Endothelial cell of coronary artery (primary cell): Measurements from ENCODE around the gene TXLNB. TPM values are rescaled to one million over a fixed set of nuclear protein-coding genes. Genes with fewer than 3 reads are reported as not detected.

Experiments used
- total RNA-seq: library from RNA; depleted of rRNA; stranded (reverse); fragments of >200 nt; gene quantifications from 2 replicates; pipeline ENCODE4 v1.2.3, GENCODE V29; 2014

Gene TXLNB
- 0.18 and 0.19 TPM in 2 replicates for total RNA-seq

DNA sequence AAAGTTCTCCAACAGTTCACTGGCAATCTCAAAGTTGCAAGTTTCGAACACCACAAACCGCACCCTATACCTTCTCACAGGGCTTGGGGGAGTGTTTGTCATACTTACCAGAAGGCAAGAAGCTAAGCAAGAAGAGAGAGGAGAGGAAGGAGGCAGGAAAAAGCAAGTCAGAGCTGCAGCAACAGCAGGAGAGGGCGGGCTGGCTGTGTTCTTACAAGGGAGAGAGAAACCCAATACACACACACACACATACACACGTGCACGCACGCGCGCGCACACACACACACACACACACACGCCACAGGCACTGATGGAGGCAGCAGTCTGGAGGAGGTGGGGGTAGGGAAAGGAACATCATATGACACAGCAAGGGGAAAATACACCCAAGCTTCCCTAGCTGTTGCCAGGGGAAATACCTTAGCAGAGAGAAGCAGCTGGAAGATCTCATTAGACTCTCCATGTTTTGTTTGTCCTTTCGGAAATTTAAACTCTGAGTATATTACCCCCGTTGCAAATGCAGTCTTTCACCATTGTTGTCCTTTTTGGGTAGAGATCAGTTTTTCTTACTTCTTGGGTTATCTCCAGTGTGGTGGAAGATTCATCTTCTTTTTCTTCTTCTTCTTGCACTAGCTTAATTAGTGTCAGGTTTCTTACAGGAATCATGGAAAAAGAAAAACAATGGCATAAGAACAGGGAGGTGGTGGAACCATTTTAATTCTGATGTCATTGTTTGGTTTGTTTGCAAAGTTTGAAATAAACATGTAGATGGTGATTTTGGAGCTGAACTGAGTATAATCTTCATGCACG lies at the start of gene TXLNB:
TXLNB (minus strand) TSS at position 186 of the 807 bp plus-strand sequence. CDS start 3,099 bp downstream, outside the sequence.

Other genes starting within 250 kb of the TXLNB start
- gene HECA, start 156.9 kb downstream of the TXLNB start, total RNA-seq = 22.1 and 26.0 TPM in 2 replicates
- 18.4 and 30.6 TPM in 2 replicates for gene CITED2, start 82.7 kb upstream of the TXLNB start, total RNA-seq